ENCODE results near the gene METTL26. TPM values are rescaled to one million over a fixed set of nuclear protein-coding genes. Genes with fewer than 3 reads are reported as not detected.

The METTL26 gene
- total RNA-seq, 1 donor from 2014 or later = 224 TPM

- DNase-seq (ENCODE audit: low read depth) = no peak
- no peak for TF ChIP-seq CTCF (conservative IDR thresholded peaks at IDR 0.05; ENCODE audit: low read depth, low read length)
- H3K4me3 ChIP-seq (ENCODE audit: low read depth, low read length) = no peak overlapping the region
Observed at GRCh38 chr16:674214-674881, 38.2 kb upstream of the METTL26 start.

- no peak overlapping the region for H3K4me3 ChIP-seq (ENCODE audit: low read depth, low read length)
- TF ChIP-seq CTCF (conservative IDR thresholded peaks at IDR 0.05; ENCODE audit: low read depth, low read length) = no peak
- no peak for DNase-seq (ENCODE audit: low read depth)
Observed at GRCh38 chr16:673399-673991, 37.4 kb upstream of the METTL26 start.

- no peak overlapping the region for H3K4me3 ChIP-seq (ENCODE audit: low read depth, low read length)
- no peak for DNase-seq (ENCODE audit: low read depth)
- no peak for TF ChIP-seq CTCF (conservative IDR thresholded peaks at IDR 0.05; ENCODE audit: low read depth, low read length)
Observed at GRCh38 chr16:672851-673250, 36.7 kb upstream of the METTL26 start.

- TF ChIP-seq CTCF (conservative IDR thresholded peaks at IDR 0.05; ENCODE audit: low read depth, low read length) = no peak
- no peak for DNase-seq (ENCODE audit: low read depth)
- no peak overlapping the region for H3K4me3 ChIP-seq (ENCODE audit: low read depth, low read length)
Observed at GRCh38 chr16:672371-672770, 36.3 kb upstream of the METTL26 start.

GRCh38 chr16:671353-672131, 35.4 kb upstream of the METTL26 start:
- no peak for DNase-seq (ENCODE audit: low read depth)
- no peak for TF ChIP-seq CTCF (conservative IDR thresholded peaks at IDR 0.05; ENCODE audit: low read depth, low read length)
- no peak overlapping the region for H3K4me3 ChIP-seq (ENCODE audit: low read depth, low read length)

GRCh38 chr16:670485-671352, 34.6 kb upstream of the METTL26 start:
- no peak overlapping the region for H3K4me3 ChIP-seq (ENCODE audit: low read depth, low read length)
- TF ChIP-seq CTCF (conservative IDR thresholded peaks at IDR 0.05; ENCODE audit: low read depth, low read length) = no peak
- no peak for DNase-seq (ENCODE audit: low read depth)
